Activated naive CD8-positive, alpha-beta T cell treated with anti-CD3 and anti-CD28 coated beads, Interleukin-2, amount 50 U/mL, for 16 hours (primary cell): ENCODE measurements around the gene DSCAML1.

ENCODE experiments used
- DNase-seq: peaks from one replicate; pipeline ENCODE4 v3.0.0-alpha.2; 2020; ENCODE audit warnings: low read depth, low spot score

Gene DSCAML1

DNA sequence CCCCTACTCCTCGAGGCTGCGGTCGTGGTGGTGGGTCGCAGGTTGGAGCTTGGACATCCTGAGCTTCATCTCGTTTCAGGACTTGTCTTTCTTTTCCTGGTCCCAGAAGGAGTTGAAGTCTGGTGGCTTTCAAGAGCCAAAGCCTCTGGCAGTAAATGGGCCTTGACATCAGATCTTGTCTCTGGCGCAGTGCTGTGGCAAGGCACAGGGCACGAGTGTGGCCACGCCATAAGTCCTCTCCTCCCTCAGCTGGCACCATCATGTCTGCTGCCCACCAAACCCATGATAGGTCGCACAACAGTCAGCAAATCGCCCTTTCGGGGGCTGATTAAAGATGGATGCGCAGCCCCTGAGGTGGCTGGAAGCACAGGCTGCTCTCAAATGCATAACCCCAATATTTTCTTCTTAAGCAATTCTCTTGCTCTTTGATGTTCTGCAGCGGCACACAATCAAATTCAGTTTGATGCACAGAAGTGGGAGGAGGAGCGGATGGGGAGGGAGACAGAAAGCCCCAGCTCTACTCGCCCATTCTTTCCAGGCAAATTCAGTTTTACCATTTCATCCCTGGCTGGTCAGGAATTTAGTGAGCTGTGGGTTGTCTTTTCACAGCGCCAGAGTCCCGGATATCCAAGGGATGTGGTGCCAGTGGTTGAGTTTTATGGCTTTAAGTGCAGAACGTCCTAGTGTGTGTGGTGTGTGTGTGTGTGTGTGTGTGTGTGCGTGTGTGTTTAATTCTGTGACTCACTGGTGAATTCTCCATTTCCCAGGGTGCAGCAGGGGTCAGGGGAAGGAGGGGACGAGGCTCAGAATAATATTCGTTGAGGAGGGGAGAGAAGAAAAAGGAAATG, 162.0 kb downstream of the DSCAML1 start:
- no peak for DNase-seq

DNA sequence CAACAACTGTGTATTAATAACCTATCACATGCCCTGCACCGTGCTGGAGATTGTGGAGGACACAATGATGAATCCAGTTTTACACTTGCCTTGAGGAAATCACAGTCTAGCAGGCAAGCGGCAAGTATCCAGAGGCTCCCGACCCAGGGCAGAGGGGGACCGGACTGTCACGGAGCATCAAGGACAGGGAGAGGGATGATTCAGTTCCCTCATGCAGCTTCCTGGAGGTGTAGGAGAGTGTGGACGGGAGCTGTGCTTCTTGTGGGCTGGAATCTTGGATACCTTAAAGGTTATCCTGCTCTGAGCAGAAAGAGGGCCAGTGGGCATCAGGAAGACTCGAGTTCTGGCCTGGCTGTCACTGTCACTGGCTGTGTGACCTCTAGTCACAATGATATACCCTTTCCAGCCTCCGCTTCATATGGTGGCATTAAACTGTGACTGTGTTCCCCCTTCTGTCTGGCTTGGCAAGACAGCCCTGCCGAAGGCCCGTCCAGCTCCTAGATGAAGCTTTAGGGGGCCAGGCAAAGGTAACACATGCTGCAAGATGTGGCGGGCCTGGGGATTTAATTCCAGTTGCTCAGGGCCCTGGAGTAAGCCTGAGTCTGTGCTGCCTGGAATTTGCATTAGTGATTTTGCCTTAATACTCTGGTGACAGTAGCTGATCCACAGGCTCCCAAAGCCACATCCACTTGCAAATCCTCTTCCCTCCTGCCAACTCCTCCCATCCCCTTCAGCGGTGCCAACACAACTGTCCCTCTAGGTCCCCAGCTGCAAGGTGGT, 162.8 kb downstream of the DSCAML1 start:
- DNase-seq, result no peak

DNA sequence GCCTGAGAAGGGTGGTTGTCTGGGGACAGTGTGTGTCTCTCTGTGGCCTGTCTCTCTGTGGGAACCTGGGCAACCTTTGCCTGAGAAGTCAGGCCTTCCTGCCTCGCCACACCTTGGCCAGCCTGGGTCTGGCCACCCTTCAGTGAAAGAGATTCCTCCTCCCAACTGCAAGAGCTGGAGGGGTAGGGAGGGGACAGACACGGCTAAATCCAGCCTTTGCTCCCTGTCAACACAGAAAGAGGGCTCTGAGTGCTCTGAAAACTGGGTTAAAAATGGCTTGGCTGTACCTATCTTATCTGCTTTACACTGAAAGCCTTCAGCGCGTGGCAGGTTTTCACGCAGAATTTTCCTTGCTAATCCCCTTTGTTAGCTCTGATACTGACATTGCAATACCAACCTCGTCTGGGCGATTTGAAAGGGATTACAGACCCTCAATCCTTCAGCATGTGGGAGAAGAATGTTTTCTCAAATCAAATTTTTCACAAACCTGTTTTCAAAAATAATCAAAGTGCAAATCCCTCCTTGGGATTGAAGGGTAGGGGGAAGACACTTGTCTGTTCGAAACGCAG, 163.7 kb downstream of the DSCAML1 start:
- no peak for DNase-seq

DNA sequence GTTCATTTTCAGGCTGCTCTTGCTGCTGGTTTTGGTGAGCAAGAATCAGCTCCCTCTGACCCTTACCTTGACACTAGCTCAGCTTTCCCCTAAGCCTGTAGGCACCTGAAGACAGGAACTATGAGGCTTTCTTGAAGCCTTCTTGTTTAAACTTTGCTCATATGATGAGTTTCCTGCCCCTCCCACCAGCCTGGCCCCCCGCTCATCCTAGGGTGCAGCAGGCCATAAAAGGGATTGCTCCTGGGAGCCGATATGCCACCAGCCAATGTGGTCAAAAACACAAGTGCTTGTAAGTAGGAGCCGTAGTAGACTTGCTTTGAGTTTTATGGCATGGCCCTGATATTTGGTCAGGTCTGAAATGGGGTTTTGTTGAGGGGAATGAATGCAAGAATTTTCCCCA, 164.7 kb downstream of the DSCAML1 start:
- DNase-seq, result no peak

DNA sequence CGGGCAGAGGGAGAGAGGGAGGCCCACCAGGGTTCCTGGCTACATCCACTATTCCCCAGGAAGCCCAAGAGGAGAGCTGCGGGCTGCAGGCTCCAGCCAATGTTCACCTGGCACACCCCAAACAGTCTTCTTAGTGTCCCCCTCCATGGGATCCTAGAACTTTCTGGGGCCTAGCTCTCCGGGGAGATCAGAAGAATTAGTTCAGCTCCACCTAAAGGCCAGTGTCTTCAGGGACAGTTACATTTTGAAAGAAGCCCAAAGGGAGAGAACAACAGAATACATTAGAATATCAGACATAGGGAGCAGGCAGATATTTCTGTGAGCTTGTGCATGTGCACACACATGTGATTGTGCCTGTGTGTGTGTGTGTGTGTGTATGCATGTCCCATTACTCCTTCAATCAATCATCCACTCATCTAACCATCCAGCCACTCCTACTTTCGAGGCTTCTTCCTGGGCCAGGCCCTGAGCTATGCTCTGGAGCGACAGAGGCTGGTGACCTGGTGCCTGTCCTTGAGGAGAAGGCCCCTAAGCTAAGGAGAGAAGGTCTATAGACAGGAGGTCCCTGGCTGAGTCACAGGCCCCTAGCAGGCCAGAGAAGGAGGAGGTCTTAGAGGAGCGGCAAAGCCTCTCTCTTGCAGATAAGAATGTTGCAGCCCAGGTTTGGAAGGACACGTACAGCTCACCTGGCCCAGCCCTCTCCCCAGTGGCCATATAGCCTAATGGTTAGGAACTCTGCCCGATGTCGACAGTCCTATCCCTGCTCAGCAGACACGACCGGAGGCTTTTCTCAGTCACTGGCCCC, 165.5 kb downstream of the DSCAML1 start:
- no peak for DNase-seq

DNA sequence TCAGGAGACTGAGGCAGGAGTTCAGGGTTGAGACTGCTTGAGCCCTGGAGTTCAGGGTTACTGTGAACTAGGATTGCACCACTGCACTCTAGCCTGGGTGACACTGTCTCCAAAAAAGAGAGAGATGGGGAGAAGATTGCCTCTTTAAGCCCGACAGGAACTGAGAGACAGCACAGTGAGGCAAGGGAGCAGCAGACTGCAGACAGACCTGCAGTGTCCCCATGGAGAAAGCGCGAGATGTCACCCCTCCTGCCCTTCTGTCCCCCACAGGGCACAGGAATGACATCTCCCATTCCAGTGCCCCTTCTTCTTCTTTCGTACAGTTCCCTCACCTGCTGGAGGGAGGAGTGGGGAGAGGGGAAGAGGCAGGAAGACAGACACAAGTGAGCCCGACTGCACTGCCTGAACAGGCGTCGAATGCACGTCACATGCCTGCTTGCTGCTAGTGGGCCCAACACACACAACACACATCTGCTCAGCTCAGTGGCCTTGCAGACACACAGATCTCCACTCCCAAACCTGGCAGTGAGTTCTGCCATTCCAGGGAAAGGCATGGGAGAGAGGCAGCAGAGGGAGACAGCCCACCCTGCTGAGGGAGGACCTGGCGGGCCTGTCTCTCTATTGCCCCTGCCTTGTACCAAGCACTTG, 167.0 kb downstream of the DSCAML1 start:
- DNase-seq, result no peak

DNA sequence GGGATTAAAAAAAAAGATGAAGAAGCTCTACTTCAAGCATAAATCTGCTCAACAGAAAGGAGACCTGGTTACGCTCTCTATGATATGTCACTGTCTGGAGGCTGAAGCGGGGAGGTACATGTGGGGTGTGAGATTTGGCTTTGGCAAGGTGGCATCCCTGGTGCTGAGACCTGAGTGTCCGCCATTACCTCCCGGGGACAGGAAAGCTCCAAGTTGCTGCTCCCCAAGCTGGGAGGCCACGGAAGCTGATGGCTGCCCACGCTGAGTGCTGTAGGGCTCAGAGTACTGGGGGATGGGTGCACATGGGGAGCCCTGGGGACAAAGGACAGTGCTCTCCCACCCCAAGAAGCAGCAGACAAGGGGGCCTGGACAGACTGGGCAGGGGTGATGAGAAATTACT, 167.9 kb downstream of the DSCAML1 start:
- no peak for DNase-seq

DNA sequence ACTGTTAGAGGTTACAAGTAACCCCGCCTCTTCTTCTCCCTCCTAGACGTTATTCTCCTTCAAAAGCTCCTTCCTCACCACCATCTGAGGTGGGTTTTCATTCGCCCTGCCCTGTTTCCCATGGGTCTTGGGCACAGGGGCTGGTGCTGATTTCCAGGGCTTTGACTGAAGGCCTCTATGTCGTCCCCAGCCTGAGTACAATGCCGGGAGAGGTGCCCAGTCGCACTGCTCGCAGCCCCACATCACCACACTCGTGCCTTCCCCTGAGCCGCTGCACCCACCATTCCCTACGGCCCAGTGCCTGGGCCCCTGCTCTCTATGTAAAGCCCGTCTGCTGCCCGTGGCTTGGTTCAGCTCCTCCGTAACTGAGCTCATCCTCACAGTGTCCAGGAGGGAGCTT, 169.8 kb downstream of the DSCAML1 start:
- DNase-seq, result no peak

DNA sequence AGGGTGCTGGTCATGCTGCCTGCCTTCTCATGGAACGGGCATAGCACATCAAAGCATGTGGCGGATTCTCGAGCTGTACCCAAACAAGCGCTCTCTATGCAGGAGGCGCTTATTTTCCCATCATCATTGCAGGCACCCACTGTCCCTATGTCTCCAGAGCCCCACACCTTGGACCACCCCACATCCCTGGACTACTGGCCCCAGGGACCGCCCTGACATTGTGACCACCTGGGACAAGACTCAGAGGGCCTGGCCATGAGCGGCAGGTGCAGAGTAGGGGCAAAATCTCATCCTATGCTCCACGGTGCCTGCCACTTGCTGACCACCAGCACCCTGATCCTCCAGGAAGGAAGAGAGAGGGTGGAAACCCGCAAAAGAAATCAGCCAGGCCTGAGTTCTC, 170.4 kb downstream of the DSCAML1 start:
- no peak for DNase-seq

DNA sequence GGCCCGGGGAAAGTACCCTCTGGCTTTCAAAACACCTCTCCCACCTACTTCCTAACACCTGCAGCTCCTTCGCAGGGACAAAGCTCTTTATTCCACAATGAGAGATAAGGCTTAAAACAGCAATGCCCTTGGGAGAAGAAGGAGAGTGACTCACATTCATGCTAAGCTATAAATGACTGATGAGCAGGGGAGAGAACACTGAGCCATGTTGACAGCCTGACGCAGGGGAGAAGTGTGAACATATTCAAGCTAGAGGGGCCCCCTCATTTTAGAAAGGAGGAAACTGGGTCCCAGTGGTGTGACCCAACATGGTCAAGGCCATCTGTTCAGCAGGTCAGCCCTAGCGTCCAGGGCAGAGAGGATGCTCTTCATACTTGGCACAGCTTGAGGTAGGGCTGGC, 171.8 kb downstream of the DSCAML1 start:
- DNase-seq, result no peak

DNA sequence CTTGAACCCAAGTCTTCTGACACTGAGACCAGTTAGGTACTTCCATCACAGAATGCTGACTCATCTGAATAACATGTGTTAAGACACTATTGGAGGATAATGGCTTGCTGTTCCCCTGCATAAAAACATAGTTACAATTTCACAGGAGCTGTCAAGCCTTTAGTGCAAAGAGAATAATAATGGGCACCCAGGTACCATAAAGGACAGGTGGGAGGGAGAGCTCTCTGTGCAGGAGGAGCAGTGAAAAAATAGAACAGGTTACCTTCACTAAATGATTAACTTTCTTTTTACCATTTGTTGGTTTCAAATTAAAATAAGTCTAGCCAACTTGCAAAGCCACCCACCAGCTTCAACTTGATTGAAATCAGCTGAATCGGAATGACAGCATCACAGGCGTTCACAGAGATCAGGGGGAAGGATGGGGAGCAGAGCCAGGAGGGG, 173.2 kb downstream of the DSCAML1 start:
- no peak for DNase-seq

DNA sequence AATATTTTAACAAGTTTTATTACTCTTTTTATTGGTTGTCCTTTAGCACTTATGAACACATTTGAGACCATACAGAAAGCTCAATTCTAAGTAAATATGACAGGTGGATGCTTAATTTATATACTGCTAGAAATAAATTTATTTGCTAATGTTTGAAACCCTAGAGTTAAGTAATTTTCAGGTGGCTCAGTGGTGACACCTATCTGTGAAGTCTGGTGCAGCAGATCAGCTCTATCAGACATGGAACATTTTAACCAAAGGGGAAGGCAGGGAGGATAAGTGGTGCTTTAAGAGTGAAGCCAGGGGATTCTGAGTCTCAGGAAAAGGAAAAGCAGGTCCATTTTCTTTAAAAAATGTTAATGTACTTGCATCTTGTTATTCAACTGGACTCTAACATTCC, 175.8 kb downstream of the DSCAML1 start:
- no peak for DNase-seq

DNA sequence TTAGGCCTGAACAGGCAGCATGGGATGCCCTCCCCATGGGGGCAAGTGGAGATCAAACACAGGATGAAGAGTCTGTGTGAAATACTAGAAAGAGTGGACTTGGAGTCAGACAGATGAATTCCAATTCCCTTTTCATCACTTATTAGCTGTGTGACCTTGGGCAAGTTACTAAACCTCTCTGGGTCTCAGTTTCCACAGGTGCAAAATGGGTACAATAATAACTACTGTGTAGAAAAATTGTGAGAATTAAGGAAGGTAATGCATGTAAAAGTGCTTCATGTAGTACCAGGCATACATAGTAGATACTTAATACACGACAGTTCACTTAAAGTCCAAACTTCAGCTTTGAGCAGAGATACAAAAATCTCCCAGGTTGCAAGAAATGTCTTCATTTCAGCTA, 176.4 kb downstream of the DSCAML1 start:
- DNase-seq, result no peak

DNA sequence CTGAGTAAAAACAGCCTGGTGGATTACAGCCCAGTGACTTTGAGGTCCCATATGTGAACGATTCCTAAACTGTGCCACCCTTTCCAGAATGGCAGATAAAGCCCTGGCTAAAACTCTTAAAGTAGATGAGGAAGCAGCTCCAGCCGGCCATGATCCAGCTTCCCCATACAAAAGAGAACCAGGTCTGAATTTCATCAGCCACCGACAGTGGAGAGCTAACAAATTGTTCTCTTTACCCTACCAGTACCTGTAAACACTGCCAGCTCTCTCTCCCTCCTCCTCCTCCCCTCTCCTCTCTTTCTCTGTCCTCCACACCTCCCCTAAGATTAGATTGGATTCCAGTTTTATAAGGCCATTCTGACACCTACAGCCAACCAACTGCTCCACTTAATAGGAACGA, 176.9 kb downstream of the DSCAML1 start:
- DNase-seq, result no peak

DNA sequence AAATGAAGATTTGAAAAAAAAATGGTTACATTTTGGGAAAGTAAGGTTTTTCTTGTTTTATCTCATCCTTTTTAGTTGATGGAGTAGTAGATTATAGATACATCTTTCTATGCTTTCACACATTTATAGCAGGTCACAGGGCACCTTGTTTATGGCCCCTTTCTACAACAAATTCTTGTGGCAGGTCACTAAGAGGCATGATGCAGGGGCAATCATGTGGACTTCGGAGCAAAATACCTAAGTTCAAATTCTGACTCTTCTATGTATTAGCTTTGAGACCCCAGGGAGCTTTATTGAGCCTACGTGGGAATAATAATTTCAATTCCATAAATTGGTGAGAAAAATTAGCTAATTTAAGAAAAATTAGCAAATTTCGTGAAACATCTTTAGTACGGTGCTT, 177.4 kb downstream of the DSCAML1 start:
- no peak for DNase-seq

DNA sequence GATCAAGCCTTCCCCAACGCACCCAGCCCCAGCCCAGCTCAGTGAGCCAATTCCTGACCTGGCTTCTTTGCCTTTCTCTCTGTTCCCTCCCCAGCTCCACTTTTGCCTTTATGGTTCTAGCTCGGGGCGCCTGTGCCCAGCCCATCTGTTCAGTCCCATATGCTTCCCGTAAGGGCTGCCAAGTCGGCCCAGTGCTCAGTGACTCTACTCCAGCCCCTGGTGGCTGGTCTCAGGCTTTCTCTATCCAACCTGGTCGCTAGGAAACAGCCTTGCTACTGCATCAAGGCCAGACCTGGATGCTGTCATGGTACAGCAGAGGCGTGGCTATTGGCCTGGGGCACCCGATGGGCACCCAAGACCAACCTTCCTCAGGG, 178.0 kb downstream of the DSCAML1 start:
- no peak for DNase-seq

DNA sequence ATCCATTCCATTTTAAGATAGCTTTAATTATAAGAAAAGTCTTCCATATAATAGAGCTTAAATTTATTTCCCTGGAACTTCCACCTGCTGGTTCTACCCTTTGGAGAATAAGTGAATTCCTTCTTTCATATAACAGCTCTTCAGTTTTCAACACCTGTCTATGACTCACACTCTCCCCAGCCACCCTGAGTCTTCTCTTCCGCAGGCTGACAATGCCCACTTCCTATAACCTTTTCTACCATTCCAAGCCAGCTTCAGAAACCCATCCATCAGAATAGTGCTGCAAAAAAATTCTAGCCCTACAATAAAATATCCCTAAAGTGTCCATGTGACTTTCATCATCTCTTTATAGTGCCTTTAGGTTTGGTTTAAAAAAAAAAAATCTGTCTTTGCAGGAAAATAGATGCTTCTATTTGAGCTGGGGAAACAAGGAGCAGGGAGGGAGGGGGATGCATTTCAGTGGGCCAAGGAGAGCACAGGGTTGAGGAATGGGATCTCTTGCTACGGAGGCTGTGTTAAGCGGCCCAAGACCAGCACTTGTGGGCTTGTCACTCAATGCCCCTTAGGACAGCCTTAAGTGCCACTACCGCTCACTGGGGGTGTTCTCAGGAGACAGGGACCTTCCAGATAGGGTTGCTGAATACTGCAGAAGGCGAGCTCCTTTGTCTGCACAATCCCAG, 178.6 kb downstream of the DSCAML1 start:
- DNase-seq, result no peak

DNA sequence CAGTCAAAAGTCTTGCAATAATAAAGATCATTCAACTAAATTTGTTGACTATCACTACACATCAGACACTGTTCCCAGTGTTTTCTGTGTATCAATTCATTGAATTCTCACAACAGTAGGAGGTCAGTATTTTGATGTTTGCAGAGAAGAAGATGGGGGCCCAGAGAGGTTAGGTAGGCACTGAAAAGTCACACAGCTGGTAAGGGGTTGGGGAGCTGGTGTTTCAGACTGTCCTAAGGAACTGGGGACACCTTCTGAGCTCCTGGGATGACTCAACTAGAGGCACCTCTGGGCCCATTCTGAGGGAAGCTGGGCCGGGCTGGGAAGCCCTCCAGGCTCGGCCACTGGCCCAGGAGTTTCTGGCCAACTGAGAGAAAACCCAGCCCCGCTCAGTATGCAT, 180.0 kb downstream of the DSCAML1 start:
- no peak for DNase-seq

DNA sequence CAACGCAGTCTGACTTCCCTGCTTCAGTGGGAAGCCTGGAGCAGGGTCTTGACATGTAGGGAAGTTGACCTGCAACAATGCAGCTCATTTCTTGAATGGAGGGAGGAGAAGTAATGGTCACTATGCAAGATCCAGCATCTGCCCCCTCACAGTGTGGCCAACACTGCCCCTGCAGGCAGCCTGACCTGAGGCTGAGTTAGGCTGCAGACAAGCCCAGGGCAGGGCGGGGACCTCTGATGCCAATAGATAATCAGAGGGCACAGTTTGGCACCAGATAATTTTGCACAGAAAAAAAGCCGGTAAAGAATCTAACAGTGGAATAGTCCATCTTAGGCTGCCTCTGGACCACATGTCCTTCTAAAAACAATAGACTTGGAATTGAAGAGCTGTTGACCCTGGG, 182.3 kb downstream of the DSCAML1 start:
- no peak for DNase-seq

DNA sequence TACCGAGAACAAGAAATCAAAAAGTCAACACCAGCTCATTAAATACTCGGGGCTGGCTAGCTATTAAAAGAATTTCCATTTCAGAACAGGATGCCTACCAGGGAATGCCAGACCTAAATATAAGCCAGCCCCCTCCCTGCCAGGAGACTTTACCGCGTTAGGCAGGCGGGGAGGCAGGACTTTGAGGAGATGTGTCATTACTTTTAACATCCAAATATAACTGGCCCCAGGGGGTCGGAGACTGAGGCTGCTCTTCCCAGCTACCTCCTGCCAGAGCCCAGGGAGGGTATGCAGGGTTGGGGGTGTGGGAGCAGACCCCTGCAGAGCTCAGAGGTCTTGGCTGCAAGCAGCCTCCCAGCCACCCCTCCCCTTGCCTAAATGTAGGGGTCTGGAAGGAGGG, 183.5 kb downstream of the DSCAML1 start:
- no peak for DNase-seq

DNA sequence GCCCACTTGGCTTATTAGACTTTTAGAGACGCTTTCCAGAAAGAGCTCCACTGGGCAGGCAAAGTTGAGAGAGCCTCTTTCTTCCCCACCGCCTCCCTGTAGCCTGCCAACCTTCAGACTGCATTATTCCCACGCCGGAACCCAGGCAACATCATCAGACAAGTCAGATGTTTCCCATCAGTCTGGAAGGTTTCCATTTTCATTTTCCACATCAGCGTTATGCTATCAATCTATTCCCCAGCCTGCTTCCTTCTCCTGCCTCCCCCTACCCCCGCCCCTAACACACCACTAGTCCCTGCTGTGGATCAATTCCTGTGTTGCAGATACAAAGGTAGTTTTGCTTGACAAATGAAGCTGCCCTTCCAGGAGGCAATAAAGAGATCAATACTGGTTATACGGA, 184.8 kb downstream of the DSCAML1 start:
- DNase-seq, result no peak
